NCI-H1417 treated with DMSO at 0.1 percent for 48 hours (cell line): ENCODE measurements around the gene CDC6.

Source experiments
- DNase-seq: peaks from one replicate; lab custom pipeline; 2025; lab: John Stamatoyannopoulos, UW

CDC6 gene

GRCh38 chr17:40323391-40324381 lies 36.0 kb downstream of the CDC6 start:
- DNase-seq, result no peak

DNA sequence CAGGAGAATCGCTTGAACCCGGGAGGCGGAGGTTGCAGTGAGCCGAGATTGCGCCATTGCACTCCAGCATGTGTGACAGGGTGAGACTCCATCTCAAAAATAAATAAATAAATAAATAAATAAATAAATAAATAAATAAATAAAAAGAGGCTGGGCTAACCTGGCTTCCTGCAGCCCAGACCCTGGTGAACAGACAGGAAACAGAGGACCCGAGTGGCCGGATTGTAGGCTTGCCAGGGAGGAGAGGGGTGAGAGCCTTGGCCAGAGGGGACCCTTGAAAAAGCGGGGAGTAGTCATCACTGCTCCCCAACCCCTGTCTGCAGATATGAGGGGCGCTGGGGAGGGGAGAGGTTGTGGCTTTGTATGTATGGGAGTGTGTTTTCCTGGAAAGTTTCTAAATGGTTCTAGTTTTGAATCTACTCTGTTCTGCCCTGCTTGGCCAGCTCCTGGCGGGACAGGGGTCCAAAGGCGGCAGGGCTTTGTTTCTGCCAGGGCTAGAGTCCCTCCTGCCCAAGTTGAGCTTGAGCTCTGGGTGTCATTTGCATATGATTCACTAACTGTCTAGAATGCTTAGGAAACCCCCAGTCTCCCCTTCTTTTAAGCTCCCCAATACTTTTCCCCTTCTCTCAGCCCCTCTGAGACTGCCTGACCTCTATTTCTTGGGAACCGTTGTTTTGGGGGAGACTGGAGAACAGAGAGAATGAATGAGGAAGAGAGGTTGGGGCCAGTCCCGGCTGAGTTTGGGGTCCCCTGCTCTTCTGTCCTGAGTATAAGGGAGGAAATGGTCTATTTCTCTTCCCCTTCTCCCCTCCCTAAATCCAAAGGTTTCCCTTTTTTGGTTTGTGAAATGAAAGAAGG lies 37.7 kb downstream of the CDC6 start:
- DNase-seq, result no peak

DNA sequence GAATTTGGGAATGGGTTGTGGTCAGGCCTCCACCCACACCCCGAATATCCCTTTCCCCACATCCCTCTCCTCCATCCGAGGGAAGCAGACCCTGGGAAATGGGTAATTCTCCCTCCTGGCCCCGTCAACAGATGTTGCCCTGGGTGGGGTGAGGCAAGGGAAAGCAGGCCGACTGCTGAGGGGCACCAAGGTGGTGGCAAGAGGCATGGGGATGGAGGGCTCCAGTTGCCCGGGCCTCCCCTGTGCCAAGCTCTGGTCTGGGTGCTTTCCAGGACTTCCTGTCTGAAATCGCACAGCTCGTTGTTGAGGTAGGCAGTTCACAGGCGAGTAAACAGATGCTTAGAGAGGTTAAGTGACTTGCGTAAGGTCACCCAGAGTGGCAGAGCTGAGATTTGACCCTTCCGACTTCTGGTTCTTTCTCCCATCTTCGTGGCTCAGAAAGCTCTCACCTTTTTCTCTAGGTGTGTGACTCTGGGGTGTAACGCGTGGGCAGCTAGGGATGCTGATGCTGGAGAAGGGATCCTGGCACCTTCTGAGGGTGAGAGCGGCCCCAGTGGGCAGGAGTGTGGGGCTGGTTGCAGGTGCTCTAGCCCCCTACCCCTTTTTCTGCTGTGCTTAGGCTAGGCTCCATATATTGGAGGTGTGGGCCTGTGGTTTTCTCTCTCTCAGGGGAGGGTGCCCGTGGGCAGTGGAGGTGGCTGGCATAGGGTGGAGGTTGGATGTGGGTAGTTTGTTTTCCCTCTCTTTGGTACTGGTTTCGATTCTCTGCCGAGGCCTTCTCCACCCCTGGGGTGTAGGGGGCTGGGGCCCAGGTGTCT lies 38.5 kb downstream of the CDC6 start:
- no peak for DNase-seq

DNA sequence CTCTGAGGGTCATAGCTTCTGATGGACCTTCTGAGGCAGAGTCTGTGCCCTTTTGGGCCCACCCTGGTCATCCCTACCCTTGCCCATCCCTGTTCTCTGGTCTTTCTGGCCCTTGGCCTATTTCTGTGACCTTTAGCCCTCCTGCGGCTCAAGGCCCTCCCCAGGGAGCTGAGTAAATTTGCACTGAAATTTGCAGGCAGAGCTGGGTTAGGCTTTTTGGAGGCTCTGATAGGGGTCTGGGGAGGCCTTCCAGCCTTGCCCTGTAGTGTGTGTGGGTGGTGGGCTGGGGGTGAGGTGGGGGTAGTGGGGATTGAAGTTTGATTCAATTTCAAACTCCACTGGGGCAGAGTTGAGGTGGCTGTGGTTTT lies 39.1 kb downstream of the CDC6 start:
- no peak for DNase-seq

- DNase-seq, result no peak
Observed at GRCh38 chr17:40327244-40327729, 39.6 kb downstream of the CDC6 start.

GRCh38 chr17:40327735-40328385 lies 40.2 kb downstream of the CDC6 start:
- no peak for DNase-seq

DNA sequence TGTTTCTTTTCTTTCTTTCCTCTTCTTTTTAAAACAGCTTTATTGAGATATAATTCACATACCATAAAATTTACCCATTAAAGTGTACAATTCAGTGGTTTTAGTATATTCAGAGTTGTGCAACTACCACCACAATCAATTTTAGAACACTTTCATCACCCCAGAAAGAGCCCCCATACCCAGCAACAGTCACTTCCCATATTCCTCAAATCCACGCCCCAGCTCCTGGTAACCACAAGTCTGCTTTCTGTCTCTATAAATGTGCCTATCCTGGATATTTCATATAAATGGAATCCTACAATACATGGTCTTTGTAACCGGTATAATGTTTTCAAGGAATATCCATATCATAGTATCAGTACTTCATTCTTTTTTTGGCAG lies 40.7 kb downstream of the CDC6 start:
- DNase-seq, result no peak

- DNase-seq, result no peak
Observed at GRCh38 chr17:40329839-40330794, 42.4 kb downstream of the CDC6 start.

DNA sequence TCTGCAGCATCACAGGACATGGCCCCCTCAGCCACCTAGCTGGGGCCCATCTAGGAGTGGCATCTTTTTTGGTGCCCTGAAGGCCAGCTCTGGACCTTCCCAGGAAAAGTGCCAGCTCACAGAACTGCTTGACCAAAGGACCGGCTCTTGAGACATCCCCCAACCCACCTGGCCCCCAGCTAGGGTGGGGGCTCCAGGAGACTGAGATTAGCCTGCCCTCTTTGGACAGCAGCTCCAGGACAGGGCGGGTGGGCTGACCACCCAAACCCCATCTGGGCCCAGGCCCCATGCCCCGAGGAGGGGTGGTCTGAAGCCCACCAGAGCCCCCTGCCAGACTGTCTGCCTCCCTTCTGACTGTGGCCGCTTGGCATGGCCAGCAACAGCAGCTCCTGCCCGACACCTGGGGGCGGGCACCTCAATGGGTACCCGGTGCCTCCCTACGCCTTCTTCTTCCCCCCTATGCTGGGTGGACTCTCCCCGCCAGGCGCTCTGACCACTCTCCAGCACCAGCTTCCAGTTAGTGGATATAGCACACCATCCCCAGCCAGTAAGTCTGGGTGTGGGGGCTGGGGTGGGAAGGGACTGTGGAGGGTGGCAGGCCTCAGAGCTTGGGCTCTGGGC lies 43.3 kb downstream of the CDC6 start:
- DNase-seq, result no peak

- no peak for DNase-seq
Observed at GRCh38 chr17:40331743-40332641, 44.3 kb downstream of the CDC6 start.

- no peak for DNase-seq
Observed at GRCh38 chr17:40333781-40334448, 46.2 kb downstream of the CDC6 start.

DNA sequence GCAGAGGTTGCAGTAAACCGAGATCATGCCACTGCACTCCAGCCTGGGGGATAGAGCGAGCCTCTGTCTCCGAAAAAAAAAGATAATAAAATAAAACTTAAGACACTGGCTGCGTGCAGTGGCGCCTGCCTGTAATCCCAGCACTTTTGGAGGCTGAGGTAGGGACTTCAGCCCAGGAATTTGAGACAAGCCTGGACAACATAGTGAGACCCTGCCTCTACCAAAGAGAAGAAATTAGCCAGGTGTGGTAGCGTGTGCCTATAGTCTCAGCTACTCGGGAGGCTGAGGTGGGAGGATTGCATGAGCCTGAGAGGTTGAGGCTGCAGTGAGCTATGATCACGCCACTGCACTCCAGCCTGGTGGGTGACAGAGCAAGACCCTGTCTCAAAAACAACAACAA lies 47.9 kb downstream of the CDC6 start:
- DNase-seq, result no peak

DNA sequence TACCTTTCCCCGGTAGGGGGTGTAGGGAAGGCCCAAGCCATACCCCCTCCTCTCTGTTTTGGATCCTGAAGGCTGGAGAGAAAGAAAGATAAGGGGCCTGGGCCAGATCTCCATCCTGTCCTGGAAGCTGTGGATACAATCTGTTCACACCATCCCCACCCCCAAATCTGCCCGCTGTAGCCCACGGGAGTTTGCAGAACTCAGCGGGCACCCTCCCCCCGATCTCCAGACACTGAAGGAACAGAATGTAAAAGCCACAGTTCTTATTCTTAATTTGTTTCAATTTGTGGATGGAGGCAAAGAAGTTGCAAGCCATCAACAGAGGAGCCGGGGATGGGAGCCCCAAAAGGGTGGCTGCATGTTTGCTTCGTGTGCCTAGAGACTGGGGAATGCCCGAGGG lies 49.7 kb downstream of the CDC6 start:
- no peak for DNase-seq

- no peak for DNase-seq
Observed at GRCh38 chr17:40338058-40338457, 50.4 kb downstream of the CDC6 start.

DNA sequence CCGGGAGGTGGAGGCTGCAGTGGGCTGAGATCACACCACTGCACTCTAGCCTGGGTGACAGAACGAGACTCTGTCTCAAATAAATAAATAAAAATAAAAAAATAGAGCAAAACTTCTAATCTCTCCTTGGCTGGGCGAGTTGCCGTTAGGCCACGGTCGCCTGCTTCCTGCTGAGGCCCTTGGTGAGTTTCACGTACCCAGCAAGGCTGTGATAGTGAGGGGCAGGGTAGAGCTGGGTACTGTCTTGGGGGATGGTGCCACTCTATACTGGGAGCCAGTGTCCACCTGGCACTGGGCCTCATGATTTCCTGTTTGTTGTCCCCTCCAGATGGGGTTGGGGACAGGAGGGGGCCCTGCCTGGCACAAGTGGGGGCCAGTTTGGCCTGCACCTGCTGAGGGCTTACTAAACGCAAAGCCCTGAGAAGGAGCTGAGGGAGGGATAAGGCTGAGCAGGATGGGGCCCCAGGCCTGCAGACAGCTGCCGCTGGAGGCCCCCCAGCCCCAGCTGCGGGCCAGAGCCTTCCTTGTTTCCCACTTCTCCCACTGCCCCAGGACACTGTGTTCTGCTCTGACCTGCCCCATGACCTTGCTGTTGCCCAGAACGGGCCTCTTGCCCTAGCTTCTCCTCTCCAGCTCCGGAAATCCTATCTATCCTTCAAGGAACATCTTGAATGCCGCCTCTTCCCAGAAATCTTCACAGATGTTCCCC lies 51.4 kb downstream of the CDC6 start:
- DNase-seq, result no peak

GRCh38 chr17:40340327-40340726 lies 52.6 kb downstream of the CDC6 start:
- DNase-seq, result no peak
